Vagina (tissue), 2 donors: ENCODE data around the gene AUP1.

Experiments
- POLR2A ChIP-seq, 2 donors: fragments of 450-650 bp; IDR thresholded peaks; one replicate each; pipeline ENCODE4 v1.6.1; 2017; ENCODE audit warnings: antibody characterized with exemption in 2 of 2, mild to moderate bottlenecking in 2 of 2, moderate library complexity in 2 of 2
- TF ChIP-seq, protein P1 (sequence below), 3 experiments: fragments of 450-650 bp in 2 of 3; fragments of 200-600 bp in 1 of 3; sonication (generic) in 1 of 3; IDR thresholded peaks; one replicate each; pipeline ENCODE4 v1.5.1; 2017 to 2019; ENCODE audit warnings: antibody characterized with exemption in 3 of 3, mild to moderate bottlenecking in 2 of 3, moderate library complexity in 2 of 3

DNA sequence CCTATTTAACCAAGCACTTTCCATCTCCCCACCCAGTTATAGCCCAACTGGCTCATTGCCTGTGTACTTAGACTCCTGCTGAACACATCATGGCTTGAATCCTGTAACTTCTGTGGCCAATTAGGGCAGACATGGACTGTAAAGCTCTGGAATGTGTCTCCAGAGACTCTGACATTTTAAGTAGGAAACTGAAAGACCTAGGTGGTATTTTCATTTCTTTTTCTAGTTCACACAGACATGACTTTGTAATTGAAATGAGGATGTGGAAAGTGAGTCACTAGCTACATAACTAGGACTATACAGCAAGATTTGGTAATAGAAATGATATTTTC, 37.2 kb upstream of the AUP1 start:
- TF ChIP-seq, protein P1, sequence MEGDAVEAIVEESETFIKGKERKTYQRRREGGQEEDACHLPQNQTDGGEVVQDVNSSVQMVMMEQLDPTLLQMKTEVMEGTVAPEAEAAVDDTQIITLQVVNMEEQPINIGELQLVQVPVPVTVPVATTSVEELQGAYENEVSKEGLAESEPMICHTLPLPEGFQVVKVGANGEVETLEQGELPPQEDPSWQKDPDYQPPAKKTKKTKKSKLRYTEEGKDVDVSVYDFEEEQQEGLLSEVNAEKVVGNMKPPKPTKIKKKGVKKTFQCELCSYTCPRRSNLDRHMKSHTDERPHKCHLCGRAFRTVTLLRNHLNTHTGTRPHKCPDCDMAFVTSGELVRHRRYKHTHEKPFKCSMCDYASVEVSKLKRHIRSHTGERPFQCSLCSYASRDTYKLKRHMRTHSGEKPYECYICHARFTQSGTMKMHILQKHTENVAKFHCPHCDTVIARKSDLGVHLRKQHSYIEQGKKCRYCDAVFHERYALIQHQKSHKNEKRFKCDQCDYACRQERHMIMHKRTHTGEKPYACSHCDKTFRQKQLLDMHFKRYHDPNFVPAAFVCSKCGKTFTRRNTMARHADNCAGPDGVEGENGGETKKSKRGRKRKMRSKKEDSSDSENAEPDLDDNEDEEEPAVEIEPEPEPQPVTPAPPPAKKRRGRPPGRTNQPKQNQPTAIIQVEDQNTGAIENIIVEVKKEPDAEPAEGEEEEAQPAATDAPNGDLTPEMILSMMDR (IDR thresholded peaks at IDR 0.05) = no peak
- TF ChIP-seq POLR2A (IDR thresholded peaks at IDR 0.05) = no peak
